Measurements from ENCODE around the gene STKLD1.

Gene STKLD1

DNA sequence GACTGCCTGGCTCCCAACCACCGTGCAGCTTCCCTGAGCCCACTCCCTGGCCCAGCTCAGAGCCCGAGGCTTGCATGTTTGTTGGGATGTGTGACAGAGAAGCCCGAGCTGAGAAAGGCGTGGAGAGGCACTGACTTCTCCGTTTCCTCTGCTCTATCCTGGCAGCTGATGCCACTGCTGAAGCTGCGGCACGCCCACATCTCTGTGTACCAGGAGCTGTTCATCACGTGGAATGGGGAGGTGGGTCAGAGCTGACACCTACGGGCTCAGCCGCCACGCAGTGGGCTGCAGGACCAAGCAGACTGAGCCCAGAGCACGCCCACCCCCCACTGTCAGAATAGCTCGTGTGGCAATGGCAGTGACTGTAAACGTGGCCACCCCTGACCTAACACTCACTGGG is 9.3 kb downstream of the STKLD1 start:
- H3K79me2 ChIP-seq (ENCODE audit: insufficient read depth, low read length) = no peaks in the 10 kb centered on the region
- TF ChIP-seq, protein P1, sequence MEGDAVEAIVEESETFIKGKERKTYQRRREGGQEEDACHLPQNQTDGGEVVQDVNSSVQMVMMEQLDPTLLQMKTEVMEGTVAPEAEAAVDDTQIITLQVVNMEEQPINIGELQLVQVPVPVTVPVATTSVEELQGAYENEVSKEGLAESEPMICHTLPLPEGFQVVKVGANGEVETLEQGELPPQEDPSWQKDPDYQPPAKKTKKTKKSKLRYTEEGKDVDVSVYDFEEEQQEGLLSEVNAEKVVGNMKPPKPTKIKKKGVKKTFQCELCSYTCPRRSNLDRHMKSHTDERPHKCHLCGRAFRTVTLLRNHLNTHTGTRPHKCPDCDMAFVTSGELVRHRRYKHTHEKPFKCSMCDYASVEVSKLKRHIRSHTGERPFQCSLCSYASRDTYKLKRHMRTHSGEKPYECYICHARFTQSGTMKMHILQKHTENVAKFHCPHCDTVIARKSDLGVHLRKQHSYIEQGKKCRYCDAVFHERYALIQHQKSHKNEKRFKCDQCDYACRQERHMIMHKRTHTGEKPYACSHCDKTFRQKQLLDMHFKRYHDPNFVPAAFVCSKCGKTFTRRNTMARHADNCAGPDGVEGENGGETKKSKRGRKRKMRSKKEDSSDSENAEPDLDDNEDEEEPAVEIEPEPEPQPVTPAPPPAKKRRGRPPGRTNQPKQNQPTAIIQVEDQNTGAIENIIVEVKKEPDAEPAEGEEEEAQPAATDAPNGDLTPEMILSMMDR (conservative IDR thresholded peaks at IDR 0.05; ENCODE audit: low read length) = no peak
- no peak for TF ChIP-seq EZH2phosphoT487 (IDR thresholded peaks at IDR 0.05; ENCODE audit: borderline replicate concordance)

DNA sequence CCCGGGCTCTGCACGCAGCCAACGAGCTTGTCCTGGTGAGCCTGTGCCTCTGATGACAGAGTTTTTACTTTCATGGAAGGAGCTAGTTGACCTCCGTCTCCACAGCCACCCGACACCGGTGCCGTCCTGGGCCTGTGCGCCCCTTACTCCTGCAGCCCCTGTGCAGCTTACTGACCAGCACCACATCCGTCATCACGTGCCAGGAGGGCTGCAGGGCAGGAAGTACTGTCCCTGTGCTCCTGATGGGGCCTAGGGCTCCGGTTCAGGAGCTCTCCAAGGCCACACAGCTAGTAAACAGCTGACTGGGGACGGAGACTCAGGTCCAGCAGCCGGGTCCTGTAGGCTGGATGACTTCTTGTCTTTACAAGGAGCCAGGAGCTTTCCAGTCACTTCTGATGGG is 10.2 kb downstream of the STKLD1 start:
- Histone ChIP-seq H3K4me1 (ENCODE audit: insufficient read depth, low read length, poor library complexity, severe bottlenecking) (no peaks in the 10 kb centered on the region), H3K4me2 (ENCODE audit: low read depth, low read length, poor library complexity, severe bottlenecking) (no peak overlapping the region), H3F3A (ENCODE audit: low read depth) (no peaks in the 10 kb centered on the region), H3K27me3 (ENCODE audit: insufficient read depth, low read length, poor library complexity, severe bottlenecking) (no peaks in the 10 kb centered on the region), H3K36me3 (ENCODE audit: insufficient read depth, low read length) (no peaks in the 10 kb centered on the region), H2AFZ (ENCODE audit: low read length) (no peak overlapping the region), H4K20me1 (ENCODE audit: insufficient read depth, low read length, poor library complexity, severe bottlenecking) (no peaks in the 10 kb centered on the region), H3K9me2 (replicated peaks; ENCODE audit: low read depth, low read length) (no peaks in the 10 kb centered on the region), H3K9ac (ENCODE audit: low read depth, low read length, poor library complexity, severe bottlenecking) (no peak overlapping the region), H3K79me2 (ENCODE audit: insufficient read depth, low read length) (no peaks in the 10 kb centered on the region), H3K4me3 (ENCODE audit: low read length, poor library complexity, severe bottlenecking) (no peak overlapping the region), H3K9me3 (ENCODE audit: insufficient read depth, low read depth, low read length) (no peaks in the 10 kb centered on the region)
- TF ChIP-seq, protein P1 (conservative IDR thresholded peaks at IDR 0.05; ENCODE audit: low read length) = no peak
- no peak for TF ChIP-seq EZH2phosphoT487 (IDR thresholded peaks at IDR 0.05; ENCODE audit: borderline replicate concordance)

More for the DNA sequence above, 9.3 kb downstream of the STKLD1 start:
- Histone ChIP-seq H3K9ac (ENCODE audit: low read depth, low read length, poor library complexity, severe bottlenecking) (no peak overlapping the region), H2AFZ (ENCODE audit: low read length) (no peak overlapping the region), H3K4me2 (ENCODE audit: low read depth, low read length, poor library complexity, severe bottlenecking) (no peak overlapping the region), H3K9me2 (replicated peaks; ENCODE audit: low read depth, low read length) (no peaks in the 10 kb centered on the region), H4K20me1 (ENCODE audit: insufficient read depth, low read length, poor library complexity, severe bottlenecking) (no peaks in the 10 kb centered on the region), H3K4me1 (ENCODE audit: insufficient read depth, low read length, poor library complexity, severe bottlenecking) (no peaks in the 10 kb centered on the region), H3F3A (ENCODE audit: low read depth) (no peaks in the 10 kb centered on the region), H3K36me3 (ENCODE audit: insufficient read depth, low read length) (no peaks in the 10 kb centered on the region), H3K9me3 (ENCODE audit: insufficient read depth, low read depth, low read length) (no peaks in the 10 kb centered on the region), H3K27me3 (ENCODE audit: insufficient read depth, low read length, poor library complexity, severe bottlenecking) (no peaks in the 10 kb centered on the region), H3K4me3 (ENCODE audit: low read length, poor library complexity, severe bottlenecking) (no peak overlapping the region)

DNA sequence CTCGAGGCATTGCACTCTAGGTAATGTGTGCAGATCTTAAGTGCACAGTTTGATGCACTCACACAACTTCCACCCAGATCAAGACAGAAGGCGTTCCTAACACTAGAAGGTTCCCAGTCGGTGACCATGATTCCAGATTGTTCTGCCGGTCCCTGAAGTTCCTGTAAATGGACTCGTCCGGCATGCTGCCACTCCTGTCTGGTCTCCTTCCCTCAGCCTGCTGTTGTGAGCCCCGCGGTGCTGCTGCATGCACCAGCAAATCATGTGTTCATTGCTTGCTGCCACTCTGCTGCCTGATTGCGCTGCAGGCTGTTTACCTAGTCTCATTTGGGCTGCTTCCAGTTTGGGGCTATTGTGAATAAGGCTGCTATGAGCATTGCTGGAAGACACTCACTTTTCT is 11.5 kb downstream of the STKLD1 start:
- TF ChIP-seq, protein P1 (conservative IDR thresholded peaks at IDR 0.05; ENCODE audit: low read length) = no peak
- no peak for TF ChIP-seq EZH2phosphoT487 (IDR thresholded peaks at IDR 0.05; ENCODE audit: borderline replicate concordance)
- H3K4me1 ChIP-seq (ENCODE audit: insufficient read depth, low read length, poor library complexity, severe bottlenecking) = no peaks in the 10 kb centered on the region
- H2AFZ ChIP-seq (ENCODE audit: low read length) = no peak overlapping the region
- H3K9ac ChIP-seq (ENCODE audit: low read depth, low read length, poor library complexity, severe bottlenecking) = no peak overlapping the region
- no peaks in the 10 kb centered on the region for H3K9me3 ChIP-seq (ENCODE audit: insufficient read depth, low read depth, low read length)
- no peaks in the 10 kb centered on the region for H3K79me2 ChIP-seq (ENCODE audit: insufficient read depth, low read length)
- no peaks in the 10 kb centered on the region for H3K27me3 ChIP-seq (ENCODE audit: insufficient read depth, low read length, poor library complexity, severe bottlenecking)
- no peaks in the 10 kb centered on the region for H3K36me3 ChIP-seq (ENCODE audit: insufficient read depth, low read length)
- H3F3A ChIP-seq (ENCODE audit: low read depth) = no peaks in the 10 kb centered on the region
- H3K9me2 ChIP-seq (replicated peaks; ENCODE audit: low read depth, low read length) = no peaks in the 10 kb centered on the region
- H3K4me3 ChIP-seq (ENCODE audit: low read length, poor library complexity, severe bottlenecking) = no peak overlapping the region
- H4K20me1 ChIP-seq (ENCODE audit: insufficient read depth, low read length, poor library complexity, severe bottlenecking) = no peaks in the 10 kb centered on the region
- H3K4me2 ChIP-seq (ENCODE audit: low read depth, low read length, poor library complexity, severe bottlenecking) = no peak overlapping the region

Measured in Loucy (cell line).